Measurements from ENCODE around the gene SUPT16H. TPM values are rescaled to one million over a fixed set of nuclear protein-coding genes. Genes with fewer than 3 reads are reported as not detected.

SUPT16H gene
- total and polyA plus RNA-seq, 2 of the 13 experiments (the other 11 are each of a cell fraction or from before 2014, with no cell fraction given) = 77.5 to 230 TPM

DNA sequence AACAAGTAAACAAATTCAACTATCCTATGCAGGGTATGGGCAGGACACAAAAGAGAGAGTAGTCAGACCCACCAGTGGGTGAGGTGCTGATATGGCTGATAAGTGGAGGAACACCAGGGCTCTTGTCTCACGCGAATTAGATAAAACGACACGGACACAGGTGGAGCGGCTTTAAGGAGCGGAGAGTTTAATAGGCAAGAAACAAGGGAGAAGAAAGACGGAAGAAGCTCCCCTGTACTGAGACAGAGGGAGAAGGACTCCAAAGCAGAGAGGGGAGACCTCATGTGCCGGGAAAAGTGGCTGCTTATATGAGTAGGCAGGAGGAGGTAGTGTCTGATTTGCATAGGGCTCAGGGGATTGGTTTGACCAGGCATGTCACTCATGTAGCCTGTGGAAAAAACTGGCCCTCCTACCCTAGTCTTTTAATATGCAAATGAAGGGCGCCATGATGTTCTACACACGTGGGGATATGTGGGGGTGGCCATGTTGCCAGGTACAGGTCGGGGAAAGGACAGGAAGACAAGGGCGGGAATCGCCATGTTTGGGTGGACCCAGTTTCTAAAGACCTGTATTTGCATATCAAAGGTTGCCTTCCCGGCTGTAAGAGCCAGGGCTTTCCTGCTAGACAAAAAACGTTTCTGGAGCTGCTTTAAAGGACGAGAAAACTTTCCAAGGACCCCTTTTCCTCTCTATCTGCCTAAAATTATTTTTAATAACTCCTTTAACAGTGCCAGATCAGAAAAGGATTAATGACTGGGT lies 75.2 kb downstream of the SUPT16H start (continued):
- TF ChIP-seq, protein P1, sequence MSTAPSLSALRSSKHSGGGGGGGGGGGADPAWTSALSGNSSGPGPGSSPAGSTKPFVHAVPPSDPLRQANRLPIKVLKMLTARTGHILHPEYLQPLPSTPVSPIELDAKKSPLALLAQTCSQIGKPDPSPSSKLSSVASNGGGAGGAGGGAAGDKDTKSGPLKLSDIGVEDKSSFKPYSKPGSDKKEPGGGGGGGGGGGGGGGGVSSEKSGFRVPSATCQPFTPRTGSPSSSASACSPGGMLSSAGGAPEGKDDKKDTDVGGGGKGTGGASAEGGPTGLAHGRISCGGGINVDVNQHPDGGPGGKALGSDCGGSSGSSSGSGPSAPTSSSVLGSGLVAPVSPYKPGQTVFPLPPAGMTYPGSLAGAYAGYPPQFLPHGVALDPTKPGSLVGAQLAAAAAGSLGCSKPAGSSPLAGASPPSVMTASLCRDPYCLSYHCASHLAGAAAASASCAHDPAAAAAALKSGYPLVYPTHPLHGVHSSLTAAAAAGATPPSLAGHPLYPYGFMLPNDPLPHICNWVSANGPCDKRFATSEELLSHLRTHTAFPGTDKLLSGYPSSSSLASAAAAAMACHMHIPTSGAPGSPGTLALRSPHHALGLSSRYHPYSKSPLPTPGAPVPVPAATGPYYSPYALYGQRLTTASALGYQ (CRISPR knock-in tag; IDR thresholded peaks at IDR 0.05) = no peak; the same call in 1 of the 2 replicates
- TF ChIP-seq, protein P2, sequence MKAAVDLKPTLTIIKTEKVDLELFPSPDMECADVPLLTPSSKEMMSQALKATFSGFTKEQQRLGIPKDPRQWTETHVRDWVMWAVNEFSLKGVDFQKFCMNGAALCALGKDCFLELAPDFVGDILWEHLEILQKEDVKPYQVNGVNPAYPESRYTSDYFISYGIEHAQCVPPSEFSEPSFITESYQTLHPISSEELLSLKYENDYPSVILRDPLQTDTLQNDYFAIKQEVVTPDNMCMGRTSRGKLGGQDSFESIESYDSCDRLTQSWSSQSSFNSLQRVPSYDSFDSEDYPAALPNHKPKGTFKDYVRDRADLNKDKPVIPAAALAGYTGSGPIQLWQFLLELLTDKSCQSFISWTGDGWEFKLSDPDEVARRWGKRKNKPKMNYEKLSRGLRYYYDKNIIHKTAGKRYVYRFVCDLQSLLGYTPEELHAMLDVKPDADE (CRISPR knock-in tag; IDR thresholded peaks at IDR 0.05) = no peak
- TF ChIP-seq SRY (CRISPR knock-in tag; IDR thresholded peaks at IDR 0.05) (no peak), HOXA9 (CRISPR knock-in tag; IDR thresholded peaks at IDR 0.05; ENCODE audit: borderline replicate concordance) (no peak), HMGA1 (CRISPR knock-in tag; conservative IDR thresholded peaks at IDR 0.05) (no peak), ZKSCAN8 (CRISPR knock-in tag; IDR thresholded peaks at IDR 0.05; ENCODE audit: borderline replicate concordance) (no peak; the same call in 1 of the 2 replicates), FOXM1 (CRISPR knock-in tag; IDR thresholded peaks at IDR 0.05) (no peak), MYNN (CRISPR knock-in tag; IDR thresholded peaks at IDR 0.05; ENCODE audit: low read depth) (0 out of 2 replicates have a peak, but pooled peaks have one; percentile 5), SRSF9 (IDR thresholded peaks at IDR 0.05; ENCODE audit: borderline replicate concordance, insufficient read depth, low read depth, low read length, poor library complexity, severe bottlenecking) (no peak), FOXK2 (IDR thresholded peaks at IDR 0.05) (peak; percentile 76; the same call in 1 of the 2 replicates), NONO (IDR thresholded peaks at IDR 0.05) (no peak), NONO (CRISPR knock-in tag; conservative IDR thresholded peaks at IDR 0.05) (no peak), ZNF570 (CRISPR knock-in tag; IDR thresholded peaks at IDR 0.05; ENCODE audit: borderline replicate concordance) (no peak)
- TF ChIP-seq, protein P3, sequence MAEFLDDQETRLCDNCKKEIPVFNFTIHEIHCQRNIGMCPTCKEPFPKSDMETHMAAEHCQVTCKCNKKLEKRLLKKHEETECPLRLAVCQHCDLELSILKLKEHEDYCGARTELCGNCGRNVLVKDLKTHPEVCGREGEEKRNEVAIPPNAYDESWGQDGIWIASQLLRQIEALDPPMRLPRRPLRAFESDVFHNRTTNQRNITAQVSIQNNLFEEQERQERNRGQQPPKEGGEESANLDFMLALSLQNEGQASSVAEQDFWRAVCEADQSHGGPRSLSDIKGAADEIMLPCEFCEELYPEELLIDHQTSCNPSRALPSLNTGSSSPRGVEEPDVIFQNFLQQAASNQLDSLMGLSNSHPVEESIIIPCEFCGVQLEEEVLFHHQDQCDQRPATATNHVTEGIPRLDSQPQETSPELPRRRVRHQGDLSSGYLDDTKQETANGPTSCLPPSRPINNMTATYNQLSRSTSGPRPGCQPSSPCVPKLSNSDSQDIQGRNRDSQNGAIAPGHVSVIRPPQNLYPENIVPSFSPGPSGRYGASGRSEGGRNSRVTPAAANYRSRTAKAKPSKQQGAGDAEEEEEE (CRISPR knock-in tag; IDR thresholded peaks at IDR 0.05; ENCODE audit: borderline replicate concordance) = 0 out of 2 replicates have a peak, but pooled peaks have one; percentile 15
- TF ChIP-seq, protein P4, sequence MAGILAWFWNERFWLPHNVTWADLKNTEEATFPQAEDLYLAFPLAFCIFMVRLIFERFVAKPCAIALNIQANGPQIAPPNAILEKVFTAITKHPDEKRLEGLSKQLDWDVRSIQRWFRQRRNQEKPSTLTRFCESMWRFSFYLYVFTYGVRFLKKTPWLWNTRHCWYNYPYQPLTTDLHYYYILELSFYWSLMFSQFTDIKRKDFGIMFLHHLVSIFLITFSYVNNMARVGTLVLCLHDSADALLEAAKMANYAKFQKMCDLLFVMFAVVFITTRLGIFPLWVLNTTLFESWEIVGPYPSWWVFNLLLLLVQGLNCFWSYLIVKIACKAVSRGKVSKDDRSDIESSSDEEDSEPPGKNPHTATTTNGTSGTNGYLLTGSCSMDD (CRISPR knock-in tag; IDR thresholded peaks at IDR 0.05) = no peak
- TF ChIP-seq, protein P5, sequence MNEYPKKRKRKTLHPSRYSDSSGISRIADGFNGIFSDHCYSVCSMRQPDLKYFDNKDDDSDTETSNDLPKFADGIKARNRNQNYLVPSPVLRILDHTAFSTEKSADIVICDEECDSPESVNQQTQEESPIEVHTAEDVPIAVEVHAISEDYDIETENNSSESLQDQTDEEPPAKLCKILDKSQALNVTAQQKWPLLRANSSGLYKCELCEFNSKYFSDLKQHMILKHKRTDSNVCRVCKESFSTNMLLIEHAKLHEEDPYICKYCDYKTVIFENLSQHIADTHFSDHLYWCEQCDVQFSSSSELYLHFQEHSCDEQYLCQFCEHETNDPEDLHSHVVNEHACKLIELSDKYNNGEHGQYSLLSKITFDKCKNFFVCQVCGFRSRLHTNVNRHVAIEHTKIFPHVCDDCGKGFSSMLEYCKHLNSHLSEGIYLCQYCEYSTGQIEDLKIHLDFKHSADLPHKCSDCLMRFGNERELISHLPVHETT (CRISPR knock-in tag; conservative IDR thresholded peaks at IDR 0.05) = no peak
- TF ChIP-seq, protein P6, sequence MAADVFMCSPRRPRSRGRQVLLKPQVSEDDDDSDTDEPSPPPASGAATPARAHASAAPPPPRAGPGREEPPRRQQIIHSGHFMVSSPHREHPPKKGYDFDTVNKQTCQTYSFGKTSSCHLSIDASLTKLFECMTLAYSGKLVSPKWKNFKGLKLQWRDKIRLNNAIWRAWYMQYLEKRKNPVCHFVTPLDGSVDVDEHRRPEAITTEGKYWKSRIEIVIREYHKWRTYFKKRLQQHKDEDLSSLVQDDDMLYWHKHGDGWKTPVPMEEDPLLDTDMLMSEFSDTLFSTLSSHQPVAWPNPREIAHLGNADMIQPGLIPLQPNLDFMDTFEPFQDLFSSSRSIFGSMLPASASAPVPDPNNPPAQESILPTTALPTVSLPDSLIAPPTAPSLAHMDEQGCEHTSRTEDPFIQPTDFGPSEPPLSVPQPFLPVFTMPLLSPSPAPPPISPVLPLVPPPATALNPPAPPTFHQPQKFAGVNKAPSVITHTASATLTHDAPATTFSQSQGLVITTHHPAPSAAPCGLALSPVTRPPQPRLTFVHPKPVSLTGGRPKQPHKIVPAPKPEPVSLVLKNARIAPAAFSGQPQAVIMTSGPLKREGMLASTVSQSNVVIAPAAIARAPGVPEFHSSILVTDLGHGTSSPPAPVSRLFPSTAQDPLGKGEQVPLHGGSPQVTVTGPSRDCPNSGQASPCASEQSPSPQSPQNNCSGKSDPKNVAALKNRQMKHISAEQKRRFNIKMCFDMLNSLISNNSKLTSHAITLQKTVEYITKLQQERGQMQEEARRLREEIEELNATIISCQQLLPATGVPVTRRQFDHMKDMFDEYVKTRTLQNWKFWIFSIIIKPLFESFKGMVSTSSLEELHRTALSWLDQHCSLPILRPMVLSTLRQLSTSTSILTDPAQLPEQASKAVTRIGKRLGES (CRISPR knock-in tag; IDR thresholded peaks at IDR 0.05; ENCODE audit: borderline replicate concordance) = no peak

All from HepG2 (cell line).